GM18526 (cell line): ENCODE data around the gene SARDH.

Source experiments
- POLR2A ChIP-seq: IDR thresholded peaks from 3 replicates; pipeline ENCODE4 v1.6.1; 2011; ENCODE audit not compliant: insufficient read length; ENCODE audit errors: extremely low read depth

SARDH gene

GRCh38 chr9:133731876-133732638 is 6.1 kb downstream of the SARDH start:
- no peak for TF ChIP-seq POLR2A

DNA sequence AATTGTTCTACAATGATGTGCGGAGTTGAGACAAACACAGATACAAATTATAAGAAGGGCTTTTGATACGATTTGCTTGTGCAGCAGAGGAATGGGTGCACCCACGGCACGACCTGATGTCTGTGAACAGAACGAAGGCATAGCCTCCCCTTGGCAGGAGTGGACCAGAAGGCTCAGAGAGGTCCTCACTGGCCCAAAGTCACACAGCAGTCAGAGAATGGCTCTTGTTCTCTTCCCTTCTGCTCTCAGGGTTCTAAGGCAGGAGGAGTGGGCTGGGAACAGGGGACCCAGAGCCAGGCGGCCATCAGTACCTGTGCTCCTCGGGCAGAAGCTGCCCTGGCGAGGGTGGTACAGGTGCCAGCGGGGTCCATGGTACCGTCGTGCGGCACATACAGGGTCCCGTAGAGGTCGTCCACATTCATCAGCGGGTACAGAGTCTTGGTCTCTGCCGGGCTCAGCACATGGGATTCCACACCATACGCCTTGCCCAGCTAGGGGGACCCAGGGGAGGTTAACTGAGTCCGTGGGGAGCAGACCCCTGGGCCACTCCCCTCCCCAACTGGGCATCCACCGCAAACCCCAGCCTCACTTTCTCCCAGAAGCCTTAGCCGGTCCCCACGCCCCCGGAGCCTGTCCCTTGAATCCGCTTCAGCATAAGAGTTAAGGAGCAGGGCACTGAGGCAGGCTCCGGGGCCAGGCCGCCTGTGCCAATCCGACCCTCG is 7.0 kb downstream of the SARDH start:
- TF ChIP-seq POLR2A = no peak

- no peak for TF ChIP-seq POLR2A
Observed at GRCh38 chr9:133729617-133730281, 8.4 kb downstream of the SARDH start.

- no peak for TF ChIP-seq POLR2A
Observed at GRCh38 chr9:133728856-133729616, 9.1 kb downstream of the SARDH start.

DNA sequence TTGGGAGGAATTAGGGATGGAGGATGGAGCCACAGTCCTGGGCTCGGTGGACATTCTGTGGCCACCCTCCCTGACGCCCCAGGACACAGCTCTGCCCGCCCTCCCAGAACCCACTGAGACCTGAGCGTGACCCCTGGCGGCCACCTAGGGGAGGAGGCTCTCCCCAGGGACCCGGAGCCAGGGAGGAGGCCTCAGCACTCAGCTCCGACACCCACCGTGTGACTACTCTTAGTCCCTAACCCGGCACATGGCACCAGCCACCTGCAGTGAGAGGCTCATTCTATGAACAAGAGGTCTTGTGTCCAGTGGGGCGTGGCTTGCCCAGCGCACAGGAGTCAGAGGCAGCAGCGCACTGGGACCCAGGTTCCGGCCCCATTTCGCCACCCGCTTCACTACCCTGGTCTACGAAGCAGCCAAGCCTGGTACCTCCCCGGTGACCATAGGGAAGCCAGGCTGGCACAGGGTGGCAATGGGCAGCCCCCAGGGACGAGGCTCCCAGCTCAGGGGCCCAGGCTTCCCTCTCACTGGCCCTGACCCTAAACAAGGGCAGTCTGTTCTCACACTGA is 10.2 kb downstream of the SARDH start:
- no peak for TF ChIP-seq POLR2A

GRCh38 chr9:133727277-133727875 is 10.8 kb downstream of the SARDH start:
- no peak for TF ChIP-seq POLR2A

- no peak for TF ChIP-seq POLR2A
Observed at GRCh38 chr9:133726401-133727276, 11.5 kb downstream of the SARDH start.

DNA sequence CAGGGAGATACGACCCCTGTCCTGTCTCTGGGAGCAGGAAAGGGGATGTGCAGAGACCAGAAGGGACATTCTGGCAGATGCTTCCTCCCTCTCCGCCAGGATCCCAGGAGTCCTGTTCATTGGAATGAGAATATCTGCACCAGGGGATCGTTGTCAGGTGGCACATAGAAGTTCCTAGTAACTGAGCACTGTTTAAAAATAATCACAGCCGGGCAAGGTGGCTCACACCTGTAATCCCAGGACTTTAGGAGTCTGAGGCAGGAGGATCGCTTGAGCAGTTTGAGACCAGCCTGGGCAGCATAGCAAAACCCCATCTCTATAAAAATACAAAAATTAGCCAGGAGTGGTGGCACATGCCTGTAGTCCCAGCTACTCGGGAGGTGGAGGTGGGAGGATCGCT is 12.3 kb downstream of the SARDH start:
- TF ChIP-seq POLR2A = no peak

DNA sequence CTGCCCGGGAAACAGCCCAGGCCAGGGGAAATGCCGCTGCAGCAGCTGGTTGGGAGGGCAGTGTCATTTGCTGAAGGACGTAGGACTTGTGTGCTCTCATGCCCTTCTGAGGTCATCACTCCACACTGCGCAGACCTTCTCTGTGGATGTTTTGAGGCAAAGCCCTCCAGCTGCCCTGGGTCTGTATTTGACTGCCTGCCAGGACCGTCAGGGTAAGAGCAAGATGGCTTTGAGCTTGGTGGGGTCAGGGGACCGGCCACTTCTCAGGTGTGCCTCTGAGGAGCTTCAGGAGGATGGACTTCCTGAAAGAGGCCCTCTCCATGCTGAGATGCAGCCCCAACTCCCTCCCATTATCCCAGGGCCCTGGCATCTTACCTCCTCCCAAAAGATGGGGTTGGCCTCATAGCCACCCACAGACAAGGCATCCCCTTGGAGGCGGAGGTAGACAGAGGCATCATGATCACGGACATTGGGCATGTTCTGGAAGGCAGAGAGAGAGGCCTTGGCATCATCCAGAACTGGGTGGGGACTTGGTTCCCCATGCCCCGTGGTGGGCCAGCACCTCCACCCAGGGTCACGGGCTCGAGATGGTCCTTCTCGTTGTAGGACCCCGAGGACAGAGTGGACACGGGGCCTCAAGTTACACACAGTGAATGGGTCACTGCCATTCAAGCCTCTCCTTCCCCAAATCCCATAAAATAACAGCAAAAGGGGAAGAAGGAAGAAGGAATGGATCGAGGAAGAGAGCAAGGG is 19.4 kb downstream of the SARDH start:
- no peak for TF ChIP-seq POLR2A

DNA sequence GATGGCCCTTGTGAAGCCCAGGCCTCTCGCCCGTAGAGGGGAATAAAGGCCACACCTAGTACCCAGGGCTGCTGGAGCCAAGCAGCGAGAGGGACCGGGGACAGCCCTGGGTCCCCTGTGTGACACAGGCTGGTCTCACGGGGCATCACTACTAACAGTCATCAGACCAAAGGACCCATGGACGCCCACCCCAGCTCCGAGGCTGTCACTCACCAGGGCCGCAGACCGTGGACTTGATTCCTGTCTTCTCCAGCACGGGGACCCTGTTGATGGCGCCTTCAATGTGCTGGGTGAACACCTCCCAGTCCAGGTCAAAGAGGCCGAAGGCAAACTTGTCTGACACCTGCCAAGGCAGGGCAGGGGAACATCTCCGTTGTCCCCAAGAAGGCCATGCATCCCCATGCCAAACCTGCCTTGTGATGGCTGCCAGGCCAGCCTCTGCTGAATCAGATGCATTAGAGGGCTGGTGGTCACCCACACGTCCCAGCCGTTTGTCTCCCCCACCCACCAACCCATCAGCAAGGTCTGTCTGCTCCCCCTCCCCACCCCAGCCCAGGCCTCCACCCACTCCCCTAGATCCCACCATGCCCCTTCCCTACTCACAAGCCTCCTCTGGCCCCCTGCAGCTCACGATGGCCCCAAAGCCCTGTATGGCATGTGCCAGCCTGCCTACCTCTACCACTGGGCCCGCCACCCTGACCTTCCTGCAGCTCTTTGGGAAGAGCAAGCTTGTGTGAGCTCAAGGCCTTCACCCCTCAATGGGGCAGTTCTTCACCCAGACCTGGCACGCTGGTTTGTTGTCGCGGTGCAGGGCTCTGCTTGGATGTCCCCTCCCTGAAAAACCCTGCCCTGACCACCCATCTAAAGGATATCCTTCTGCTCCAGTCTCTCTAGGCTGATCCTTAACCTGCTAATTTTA is 20.8 kb downstream of the SARDH start:
- no peak for TF ChIP-seq POLR2A

GRCh38 chr9:133716564-133717112 is 21.5 kb downstream of the SARDH start:
- no peak for TF ChIP-seq POLR2A
